DOHH2 (cell line): ENCODE measurements around the gene SPOCK1.

Experiments used
- EZH2phosphoT487 ChIP-seq: fragments of 200-600 bp; sonication (generic); IDR thresholded peaks from 2 replicates; pipeline ENCODE4 v1.6.1; 2017; ENCODE audit warnings: borderline replicate concordance, mild to moderate bottlenecking, antibody characterized with exemption, low read length, moderate library complexity, mixed read lengths
- TF ChIP-seq, protein P1 (sequence below): fragments of 200-600 bp; sonication (generic); IDR thresholded peaks from one replicate; pipeline ENCODE4 v1.5.1; 2014; ENCODE audit warnings: antibody characterized with exemption, mild to moderate bottlenecking, low read depth, low read length; ENCODE audit not compliant: poor library complexity, severe bottlenecking

DNA sequence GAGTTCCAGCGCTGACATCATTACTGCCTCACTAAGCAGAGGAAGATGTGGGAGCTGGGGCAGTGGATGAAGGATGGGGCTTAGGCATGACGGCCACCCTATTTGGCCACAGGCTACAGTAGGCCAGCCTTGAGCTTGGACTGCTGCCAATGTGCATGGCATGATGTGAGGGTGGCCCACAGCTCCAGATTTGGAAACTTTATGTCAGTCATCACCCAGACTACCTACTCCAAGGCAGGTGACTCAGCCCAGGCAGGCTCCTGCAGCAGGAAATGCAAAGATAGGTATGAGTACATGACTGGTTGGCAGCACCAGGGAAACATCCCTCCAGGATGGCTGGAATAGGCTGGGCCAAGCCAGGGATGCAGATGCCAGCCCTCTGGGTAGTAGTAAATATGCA lies 303.6 kb downstream of the SPOCK1 start:
- TF ChIP-seq, protein P1, sequence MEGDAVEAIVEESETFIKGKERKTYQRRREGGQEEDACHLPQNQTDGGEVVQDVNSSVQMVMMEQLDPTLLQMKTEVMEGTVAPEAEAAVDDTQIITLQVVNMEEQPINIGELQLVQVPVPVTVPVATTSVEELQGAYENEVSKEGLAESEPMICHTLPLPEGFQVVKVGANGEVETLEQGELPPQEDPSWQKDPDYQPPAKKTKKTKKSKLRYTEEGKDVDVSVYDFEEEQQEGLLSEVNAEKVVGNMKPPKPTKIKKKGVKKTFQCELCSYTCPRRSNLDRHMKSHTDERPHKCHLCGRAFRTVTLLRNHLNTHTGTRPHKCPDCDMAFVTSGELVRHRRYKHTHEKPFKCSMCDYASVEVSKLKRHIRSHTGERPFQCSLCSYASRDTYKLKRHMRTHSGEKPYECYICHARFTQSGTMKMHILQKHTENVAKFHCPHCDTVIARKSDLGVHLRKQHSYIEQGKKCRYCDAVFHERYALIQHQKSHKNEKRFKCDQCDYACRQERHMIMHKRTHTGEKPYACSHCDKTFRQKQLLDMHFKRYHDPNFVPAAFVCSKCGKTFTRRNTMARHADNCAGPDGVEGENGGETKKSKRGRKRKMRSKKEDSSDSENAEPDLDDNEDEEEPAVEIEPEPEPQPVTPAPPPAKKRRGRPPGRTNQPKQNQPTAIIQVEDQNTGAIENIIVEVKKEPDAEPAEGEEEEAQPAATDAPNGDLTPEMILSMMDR: no peak
- TF ChIP-seq EZH2phosphoT487: no peak
